ENCODE measurements around the gene HOXB4. TPM values are rescaled to one million over a fixed set of nuclear protein-coding genes. Genes with fewer than 3 reads are reported as not detected.

HOXB4 gene
- total RNA-seq, 1 experiment from 2014 or later = 0.04 TPM

- TF ChIP-seq, protein P1, sequence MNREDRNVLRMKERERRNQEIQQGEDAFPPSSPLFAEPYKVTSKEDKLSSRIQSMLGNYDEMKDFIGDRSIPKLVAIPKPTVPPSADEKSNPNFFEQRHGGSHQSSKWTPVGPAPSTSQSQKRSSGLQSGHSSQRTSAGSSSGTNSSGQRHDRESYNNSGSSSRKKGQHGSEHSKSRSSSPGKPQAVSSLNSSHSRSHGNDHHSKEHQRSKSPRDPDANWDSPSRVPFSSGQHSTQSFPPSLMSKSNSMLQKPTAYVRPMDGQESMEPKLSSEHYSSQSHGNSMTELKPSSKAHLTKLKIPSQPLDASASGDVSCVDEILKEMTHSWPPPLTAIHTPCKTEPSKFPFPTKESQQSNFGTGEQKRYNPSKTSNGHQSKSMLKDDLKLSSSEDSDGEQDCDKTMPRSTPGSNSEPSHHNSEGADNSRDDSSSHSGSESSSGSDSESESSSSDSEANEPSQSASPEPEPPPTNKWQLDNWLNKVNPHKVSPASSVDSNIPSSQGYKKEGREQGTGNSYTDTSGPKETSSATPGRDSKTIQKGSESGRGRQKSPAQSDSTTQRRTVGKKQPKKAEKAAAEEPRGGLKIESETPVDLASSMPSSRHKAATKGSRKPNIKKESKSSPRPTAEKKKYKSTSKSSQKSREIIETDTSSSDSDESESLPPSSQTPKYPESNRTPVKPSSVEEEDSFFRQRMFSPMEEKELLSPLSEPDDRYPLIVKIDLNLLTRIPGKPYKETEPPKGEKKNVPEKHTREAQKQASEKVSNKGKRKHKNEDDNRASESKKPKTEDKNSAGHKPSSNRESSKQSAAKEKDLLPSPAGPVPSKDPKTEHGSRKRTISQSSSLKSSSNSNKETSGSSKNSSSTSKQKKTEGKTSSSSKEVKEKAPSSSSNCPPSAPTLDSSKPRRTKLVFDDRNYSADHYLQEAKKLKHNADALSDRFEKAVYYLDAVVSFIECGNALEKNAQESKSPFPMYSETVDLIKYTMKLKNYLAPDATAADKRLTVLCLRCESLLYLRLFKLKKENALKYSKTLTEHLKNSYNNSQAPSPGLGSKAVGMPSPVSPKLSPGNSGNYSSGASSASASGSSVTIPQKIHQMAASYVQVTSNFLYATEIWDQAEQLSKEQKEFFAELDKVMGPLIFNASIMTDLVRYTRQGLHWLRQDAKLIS (CRISPR knock-in tag; IDR thresholded peaks at IDR 0.05; ENCODE audit: borderline replicate concordance) = no peak
- no peak for TF ChIP-seq SOX15 (CRISPR knock-in tag; IDR thresholded peaks at IDR 0.05)
Observed at GRCh38 chr17:48603959-48604769, 26.0 kb upstream of the HOXB4 start (continued).

- Mint-ChIP-seq H3K27ac (no peak overlapping the region), H3K9me3 (no peaks in the 10 kb centered on the region), H3K27me3 (ENCODE audit: low read depth) (peaks cover 100% of the 10 kb centered on the region; the same call in 1 of the 2 replicates), H3K4me3 (no peak overlapping the region), H3K4me1 (peaks cover 23% of the 10 kb centered on the region), H3K36me3 (0 out of 2 replicates have a peak, but pooled peaks cover 3% of the 10 kb centered on the region)
- ChIA-PET POLR2A (interaction anchor here (0.6 kb wide), 1 partner anchor 97 kb away, joined by 5 read pairs; no protein-coding TSS in a partner anchor), CTCF (interaction anchor here (0.7 to 1.6 kb wide), 10 partner anchors 11 to 341 kb away, joined by 3 to 5 read pairs (median 4); partner anchors contain the start of gene HOXB3)
- no peak for TF ChIP-seq ZBTB21 (CRISPR knock-in tag; IDR thresholded peaks at IDR 0.05; ENCODE audit: borderline replicate concordance)
- no peak for TF ChIP-seq ZNF396 (CRISPR knock-in tag; IDR thresholded peaks at IDR 0.05; ENCODE audit: borderline replicate concordance)
- no peak for TF ChIP-seq ZNF317 (CRISPR knock-in tag; IDR thresholded peaks at IDR 0.05; ENCODE audit: borderline replicate concordance, low read depth)
- TF ChIP-seq, protein P2, sequence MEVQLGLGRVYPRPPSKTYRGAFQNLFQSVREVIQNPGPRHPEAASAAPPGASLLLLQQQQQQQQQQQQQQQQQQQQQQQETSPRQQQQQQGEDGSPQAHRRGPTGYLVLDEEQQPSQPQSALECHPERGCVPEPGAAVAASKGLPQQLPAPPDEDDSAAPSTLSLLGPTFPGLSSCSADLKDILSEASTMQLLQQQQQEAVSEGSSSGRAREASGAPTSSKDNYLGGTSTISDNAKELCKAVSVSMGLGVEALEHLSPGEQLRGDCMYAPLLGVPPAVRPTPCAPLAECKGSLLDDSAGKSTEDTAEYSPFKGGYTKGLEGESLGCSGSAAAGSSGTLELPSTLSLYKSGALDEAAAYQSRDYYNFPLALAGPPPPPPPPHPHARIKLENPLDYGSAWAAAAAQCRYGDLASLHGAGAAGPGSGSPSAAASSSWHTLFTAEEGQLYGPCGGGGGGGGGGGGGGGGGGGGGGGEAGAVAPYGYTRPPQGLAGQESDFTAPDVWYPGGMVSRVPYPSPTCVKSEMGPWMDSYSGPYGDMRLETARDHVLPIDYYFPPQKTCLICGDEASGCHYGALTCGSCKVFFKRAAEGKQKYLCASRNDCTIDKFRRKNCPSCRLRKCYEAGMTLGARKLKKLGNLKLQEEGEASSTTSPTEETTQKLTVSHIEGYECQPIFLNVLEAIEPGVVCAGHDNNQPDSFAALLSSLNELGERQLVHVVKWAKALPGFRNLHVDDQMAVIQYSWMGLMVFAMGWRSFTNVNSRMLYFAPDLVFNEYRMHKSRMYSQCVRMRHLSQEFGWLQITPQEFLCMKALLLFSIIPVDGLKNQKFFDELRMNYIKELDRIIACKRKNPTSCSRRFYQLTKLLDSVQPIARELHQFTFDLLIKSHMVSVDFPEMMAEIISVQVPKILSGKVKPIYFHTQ (CRISPR knock-in tag; IDR thresholded peaks at IDR 0.05) = no peak
- TF ChIP-seq TCF7 (CRISPR knock-in tag; IDR thresholded peaks at IDR 0.05; ENCODE audit: low read depth) = no peak
- DNase-seq (ENCODE audit: low spot score) (no peak), ATAC-seq (no peak)
Observed at GRCh38 chr17:48601539-48602425, 23.6 kb upstream of the HOXB4 start.

- H3K27ac Mint-ChIP-seq = no peak overlapping the region
- ATAC-seq (no peak), DNase-seq (ENCODE audit: low spot score) (no peak)
- no peaks in the 10 kb centered on the region for H3K9me3 Mint-ChIP-seq
- peaks cover 29% of the 10 kb centered on the region for H3K4me1 Mint-ChIP-seq
- POLR2A ChIA-PET = no interaction called here
- CTCF ChIA-PET = interaction anchor here (0.7 to 1.6 kb wide), 9 partner anchors 11 to 340 kb away, joined by 3 to 5 read pairs (median 4); partner anchors contain the start of gene HOXB3
- H3K4me3 Mint-ChIP-seq = no peak overlapping the region
- TF ChIP-seq ZNF263 (CRISPR knock-in tag; IDR thresholded peaks at IDR 0.05; ENCODE audit: low read depth) (no peak), FOXK1 (CRISPR knock-in tag; IDR thresholded peaks at IDR 0.05) (no peak), ZNF317 (CRISPR knock-in tag; IDR thresholded peaks at IDR 0.05; ENCODE audit: borderline replicate concordance, low read depth) (no peak), ETV6 (CRISPR knock-in tag; IDR thresholded peaks at IDR 0.05) (no peak), NFATC4 (CRISPR knock-in tag; IDR thresholded peaks at IDR 0.05) (no peak), IRF1 (CRISPR knock-in tag; IDR thresholded peaks at IDR 0.05) (no peak), ZNF138 (CRISPR knock-in tag; conservative IDR thresholded peaks at IDR 0.05) (no peak), GRHL2 (CRISPR knock-in tag; IDR thresholded peaks at IDR 0.05; ENCODE audit: insufficient replicate concordance, severe bottlenecking) (no peak), ATF6 (CRISPR knock-in tag; IDR thresholded peaks at IDR 0.05) (no peak), GABPB1 (CRISPR knock-in tag; IDR thresholded peaks at IDR 0.05) (no peak), EMX1 (CRISPR knock-in tag; IDR thresholded peaks at IDR 0.05) (no peak)
- TF ChIP-seq, protein P3, sequence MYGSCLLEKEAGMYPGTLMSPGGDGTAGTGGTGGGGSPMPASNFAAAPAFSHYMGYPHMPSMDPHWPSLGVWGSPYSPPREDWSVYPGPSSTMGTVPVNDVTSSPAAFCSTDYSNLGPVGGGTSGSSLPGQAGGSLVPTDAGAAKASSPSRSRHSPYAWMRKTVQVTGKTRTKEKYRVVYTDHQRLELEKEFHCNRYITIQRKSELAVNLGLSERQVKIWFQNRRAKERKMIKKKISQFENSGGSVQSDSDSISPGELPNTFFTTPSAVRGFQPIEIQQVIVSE (CRISPR knock-in tag; IDR thresholded peaks at IDR 0.05; ENCODE audit: borderline replicate concordance) = no peak
- peaks cover 100% of the 10 kb centered on the region; the same call in 1 of the 2 replicates for H3K27me3 Mint-ChIP-seq (ENCODE audit: low read depth)
- H3K36me3 Mint-ChIP-seq = peaks cover 2% of the 10 kb centered on the region; the same call in 1 of the 2 replicates
Observed at GRCh38 chr17:48601207-48601538, 23.0 kb upstream of the HOXB4 start.
